Activated CD8-positive, alpha-beta memory T cell treated with anti-CD3 and anti-CD28 coated beads, Interleukin-2, amount 50 U/mL, for 48 hours (primary cell): ENCODE measurements around the gene AGAP3.

Source experiments
- DNase-seq: peaks from one replicate; pipeline ENCODE4 v3.0.0-alpha.2; 2020

AGAP3 gene

GRCh38 chr7:151189038-151189437 is 102.8 kb downstream of the AGAP3 start:
- DNase-seq, result no peak

GRCh38 chr7:151191544-151191943 is 105.3 kb downstream of the AGAP3 start:
- DNase-seq, result no peak

- DNase-seq, result no peak
Observed at GRCh38 chr7:151192002-151192539, 105.8 kb downstream of the AGAP3 start.

GRCh38 chr7:151193203-151193978 is 107.1 kb downstream of the AGAP3 start:
- DNase-seq, result no peak
